ENCODE data around the gene CADM2. TPM values are rescaled to one million over a fixed set of nuclear protein-coding genes. Genes with fewer than 3 reads are reported as not detected.

CADM2 gene
- total RNA-seq, 6 donors from 2014 or later: under 0.01 to 4.6 (median 1.2) TPM

GRCh38 chr3:85709346-85709892 is 750.6 kb downstream of the CADM2 start:
- Histone ChIP-seq H3K36me3 (no peaks in the 10 kb centered on the region), H3K4me1 (no peaks in the 10 kb centered on the region), H3K27me3 (no peaks in the 10 kb centered on the region), H3K9me3 (no peaks in the 10 kb centered on the region), H3K4me3 (no peak overlapping the region), H3K27ac (no peak overlapping the region)
- no peak for DNase-seq
- WGBS, 2 donors: 72 to 84% methylated on average over 2 of the region's 2 CpGs
- TF ChIP-seq POLR2AphosphoS5 (IDR thresholded peaks at IDR 0.05): no peak
- no peak for TF ChIP-seq POLR2A (IDR thresholded peaks at IDR 0.05)
- TF ChIP-seq EP300 (IDR thresholded peaks at IDR 0.05): no peak
- no peak for TF ChIP-seq CTCF (IDR thresholded peaks at IDR 0.05)
- ATAC-seq (ENCODE audit: low FRiP score in 2 of 2): no peak

- Histone ChIP-seq H3K4me1 (no peaks in the 10 kb centered on the region), H3K27ac (no peak overlapping the region), H3K9me3 (no peaks in the 10 kb centered on the region), H3K27me3 (no peaks in the 10 kb centered on the region), H3K4me3 (no peak overlapping the region), H3K36me3 (no peaks in the 10 kb centered on the region)
- ATAC-seq (ENCODE audit: low FRiP score in 2 of 2) (no peak), DNase-seq (no peak)
- 88% methylated on average over 2 of the region's 2 CpGs for WGBS, 2 donors
- no peak for TF ChIP-seq POLR2A (IDR thresholded peaks at IDR 0.05)
- no peak for TF ChIP-seq EP300 (IDR thresholded peaks at IDR 0.05)
- TF ChIP-seq CTCF (IDR thresholded peaks at IDR 0.05): no peak
- TF ChIP-seq POLR2AphosphoS5 (IDR thresholded peaks at IDR 0.05): no peak
These were observed 751.7 kb downstream of the CADM2 start for GRCh38 chr3:85710490-85710889.

GRCh38 chr3:85721409-85722145 is 762.8 kb downstream of the CADM2 start:
- 80 to 87% methylated on average over 4 to 10 of the region's 10 CpGs for WGBS, 2 donors
- TF ChIP-seq POLR2AphosphoS5 (IDR thresholded peaks at IDR 0.05) (no peak), POLR2A (IDR thresholded peaks at IDR 0.05) (no peak), EP300 (IDR thresholded peaks at IDR 0.05) (no peak), CTCF (IDR thresholded peaks at IDR 0.05) (no peak)

GRCh38 chr3:85725809-85726208 is 767.0 kb downstream of the CADM2 start:
- DNase-seq: no peak
- H3K9me3 ChIP-seq: peaks cover 0 to 4% (median 0%) of the 10 kb centered on the region in 4 donors
- no peaks in the 10 kb centered on the region for H3K4me1 ChIP-seq
- no peaks in the 10 kb centered on the region for H3K36me3 ChIP-seq
- H3K4me3 ChIP-seq: no peak overlapping the region
- H3K27me3 ChIP-seq: no peaks in the 10 kb centered on the region
- TF ChIP-seq POLR2AphosphoS5 (IDR thresholded peaks at IDR 0.05): no peak
- no peak for TF ChIP-seq EP300 (IDR thresholded peaks at IDR 0.05)
- TF ChIP-seq POLR2A (IDR thresholded peaks at IDR 0.05): no peak
- no peak for TF ChIP-seq CTCF (IDR thresholded peaks at IDR 0.05)
- no peak for ATAC-seq (ENCODE audit: low FRiP score in 2 of 2)
- H3K27ac ChIP-seq: no peak overlapping the region

More at GRCh38 chr3:85721409-85722145, 762.8 kb downstream of the CADM2 start:
- Histone ChIP-seq H3K4me3 (no peak overlapping the region), H3K9me3 (peaks cover 0 to 4% (median 0%) of the 10 kb centered on the region in 4 donors), H3K27me3 (no peaks in the 10 kb centered on the region), H3K4me1 (no peaks in the 10 kb centered on the region), H3K27ac (no peak overlapping the region), H3K36me3 (no peaks in the 10 kb centered on the region)
- DNase-seq: peak in 1 of 2 donors; percentile 27
- ATAC-seq (ENCODE audit: low FRiP score in 2 of 2): no peak

All from upper lobe of left lung (tissue), 6 donors.